ENCODE results near the gene ENTREP3. TPM values are rescaled to one million over a fixed set of nuclear protein-coding genes. Genes with fewer than 3 reads are reported as not detected.

The ENTREP3 gene
- total RNA-seq, 2 experiments from 2014 or later, result 9.1 to 59.3 TPM

- H3K79me2 ChIP-seq (ENCODE audit: insufficient read depth, low read depth, low read length), result no peaks in the 10 kb centered on the region
- BruUV-seq (replicated peaks), result no TSS peak
- no peaks in the 10 kb centered on the region for H3K36me3 ChIP-seq (ENCODE audit: insufficient read depth, low read length)
- H3K9me2 ChIP-seq (ENCODE audit: insufficient read depth, low read length), result no peaks in the 10 kb centered on the region
- no peak overlapping the region for H2AFZ ChIP-seq (ENCODE audit: low read length)
- H3K4me2 ChIP-seq (ENCODE audit: low read length), result no peak overlapping the region
- CTCF ChIA-PET (ENCODE audit: unreplicated experiment), result no interaction called here
- POLR2A ChIA-PET, result no interaction called here
- H3K9me3 ChIP-seq (ENCODE audit: low read length), result no peaks in the 10 kb centered on the region
- no peak overlapping the region for H3K27ac ChIP-seq (ENCODE audit: low read depth, low read length, poor library complexity, severe bottlenecking)
- peaks cover 13% of the 10 kb centered on the region for H3K4me1 ChIP-seq (ENCODE audit: insufficient read depth, low read length, poor library complexity, severe bottlenecking)
- no peaks in the 10 kb centered on the region for H4K20me1 ChIP-seq (ENCODE audit: insufficient read depth, low read length)
- no peak for DNase-seq (ENCODE audit: low spot score)
- no peak overlapping the region for H3K4me3 ChIP-seq (ENCODE audit: low read depth, low read length, poor library complexity, severe bottlenecking)
- TF ChIP-seq EZH2phosphoT487 (IDR thresholded peaks at IDR 0.05; ENCODE audit: borderline replicate concordance, low read depth, low read length) (no peak), CTCF (conservative IDR thresholded peaks at IDR 0.05; ENCODE audit: low read length) (no peak)
- intact Hi-C loops (cut with micrococcal nuclease; ENCODE audit: unreplicated experiment), result no loop called here
Observed at GRCh38 chr1:155197901-155198546, 57.3 kb downstream of the ENTREP3 start.

Other genes with a start within 250 kb of the ENTREP3 start
- 0.85 and 1.7 TPM in 2 replicates for gene DCST2, start 221.7 kb downstream of the ENTREP3 start, total RNA-seq (2014; rRNA removed; shearing (Covaris generic))
- 2.0 and 3.9 TPM in 2 replicates for gene DCST2, start 221.7 kb downstream of the ENTREP3 start, total RNA-seq (2022)
- gene DCST1, start 221.7 kb downstream of the ENTREP3 start, total RNA-seq (2014; rRNA removed; shearing (Covaris generic)), result not detected in 2 replicates
- gene DCST1, start 221.7 kb downstream of the ENTREP3 start, total RNA-seq (2022), result not detected in 2 replicates
- 14.2 and 19.7 TPM in 2 replicates for gene ADAM15, start 204.2 kb downstream of the ENTREP3 start, total RNA-seq (2014; rRNA removed; shearing (Covaris generic))
- 50.4 and 56.1 TPM in 2 replicates for gene ADAM15, start 204.2 kb downstream of the ENTREP3 start, total RNA-seq (2022)
- gene EFNA4, start 191.7 kb downstream of the ENTREP3 start, total RNA-seq (2014; rRNA removed; shearing (Covaris generic)), result 10.5 and 11.5 TPM in 2 replicates
- 9.0 and 10.1 TPM in 2 replicates for gene EFNA4, start 191.7 kb downstream of the ENTREP3 start, total RNA-seq (2022)
- gene EFNA3, start 176.6 kb downstream of the ENTREP3 start, total RNA-seq (2014; rRNA removed; shearing (Covaris generic)), result 5.7 and 6.7 TPM in 2 replicates
- gene EFNA3, start 176.6 kb downstream of the ENTREP3 start, total RNA-seq (2022), result 4.8 and 10.8 TPM in 2 replicates
- not detected in 2 replicates for gene EFNA1, start 127.6 kb downstream of the ENTREP3 start, total RNA-seq (2014; rRNA removed; shearing (Covaris generic))
- gene EFNA1, start 127.6 kb downstream of the ENTREP3 start, total RNA-seq (2022), result not detected in 2 replicates
- gene SLC50A1, start 119.6 kb downstream of the ENTREP3 start, total RNA-seq (2014; rRNA removed; shearing (Covaris generic)), result 11.6 and 12.3 TPM in 2 replicates
- gene SLC50A1, start 119.6 kb downstream of the ENTREP3 start, total RNA-seq (2022), result 46.1 and 48.0 TPM in 2 replicates
- 32.5 and 41.8 TPM in 2 replicates for gene DPM3, start 115.0 kb downstream of the ENTREP3 start, total RNA-seq (2014; rRNA removed; shearing (Covaris generic))
- 56.2 and 65.9 TPM in 2 replicates for gene DPM3, start 115.0 kb downstream of the ENTREP3 start, total RNA-seq (2022)
- 80.5 and 128 TPM in 2 replicates for gene KRTCAP2, start 82.2 kb downstream of the ENTREP3 start, total RNA-seq (2014; rRNA removed; shearing (Covaris generic))
- gene KRTCAP2, start 82.2 kb downstream of the ENTREP3 start, total RNA-seq (2022), result 141 and 166 TPM in 2 replicates
- 1.3 and 3.1 TPM in 2 replicates for gene TRIM46, start 81.6 kb downstream of the ENTREP3 start, total RNA-seq (2014; rRNA removed; shearing (Covaris generic))
- gene TRIM46, start 81.6 kb downstream of the ENTREP3 start, total RNA-seq (2022), result 3.9 and 4.5 TPM in 2 replicates
- gene THBS3, start 47.6 kb downstream of the ENTREP3 start, total RNA-seq (2014; rRNA removed; shearing (Covaris generic)), result 6.9 and 11.1 TPM in 2 replicates
- gene THBS3, start 47.6 kb downstream of the ENTREP3 start, total RNA-seq (2022), result 28.7 and 37.1 TPM in 2 replicates
- 67.6 and 70.2 TPM in 2 replicates for gene MTX1, start 46.8 kb downstream of the ENTREP3 start, total RNA-seq (2014; rRNA removed; shearing (Covaris generic))
- 43.9 and 45.7 TPM in 2 replicates for gene MTX1, start 46.8 kb downstream of the ENTREP3 start, total RNA-seq (2022)
- 45.4 and 58.3 TPM in 2 replicates for gene SCAMP3, start 6.9 kb upstream of the ENTREP3 start, total RNA-seq (2014; rRNA removed; shearing (Covaris generic))
- 66.0 and 74.7 TPM in 2 replicates for gene SCAMP3, start 6.9 kb upstream of the ENTREP3 start, total RNA-seq (2022)
- gene CLK2, start 18.0 kb upstream of the ENTREP3 start, total RNA-seq (2014; rRNA removed; shearing (Covaris generic)), result 59.8 and 96.7 TPM in 2 replicates
- 107 and 121 TPM in 2 replicates for gene CLK2, start 18.0 kb upstream of the ENTREP3 start, total RNA-seq (2022)
- gene HCN3, start 22.0 kb upstream of the ENTREP3 start, total RNA-seq (2014; rRNA removed; shearing (Covaris generic)), result 4.9 and 6.7 TPM in 2 replicates
- gene HCN3, start 22.0 kb upstream of the ENTREP3 start, total RNA-seq (2022), result 19.0 and 19.2 TPM in 2 replicates
- gene PKLR, start 46.0 kb upstream of the ENTREP3 start, total RNA-seq (2014; rRNA removed; shearing (Covaris generic)), result 0.19 TPM in 1 of 2 replicates, not detected in the other
- gene PKLR, start 46.0 kb upstream of the ENTREP3 start, total RNA-seq (2022), result 0.18 and 0.51 TPM in 2 replicates
- gene FDPS, start 53.4 kb upstream of the ENTREP3 start, total RNA-seq (2014; rRNA removed; shearing (Covaris generic)), result 254 and 263 TPM in 2 replicates
- gene FDPS, start 53.4 kb upstream of the ENTREP3 start, total RNA-seq (2022), result 492 and 531 TPM in 2 replicates
- gene RUSC1, start 65.4 kb upstream of the ENTREP3 start, total RNA-seq (2014; rRNA removed; shearing (Covaris generic)), result 7.1 and 15.1 TPM in 2 replicates
- gene RUSC1, start 65.4 kb upstream of the ENTREP3 start, total RNA-seq (2022), result 20.9 and 25.6 TPM in 2 replicates